ENCODE results near the gene NCAN. TPM values are rescaled to one million over a fixed set of nuclear protein-coding genes. Genes with fewer than 3 reads are reported as not detected.
A peak's percentile ranks its signal among the peaks of the same experiment; 100 is the strongest.

Gene NCAN
- total and polyA plus RNA-seq, 2 of the 13 experiments (the other 11 are each of a cell fraction or from before 2014, with no cell fraction given) = not detected

DNA sequence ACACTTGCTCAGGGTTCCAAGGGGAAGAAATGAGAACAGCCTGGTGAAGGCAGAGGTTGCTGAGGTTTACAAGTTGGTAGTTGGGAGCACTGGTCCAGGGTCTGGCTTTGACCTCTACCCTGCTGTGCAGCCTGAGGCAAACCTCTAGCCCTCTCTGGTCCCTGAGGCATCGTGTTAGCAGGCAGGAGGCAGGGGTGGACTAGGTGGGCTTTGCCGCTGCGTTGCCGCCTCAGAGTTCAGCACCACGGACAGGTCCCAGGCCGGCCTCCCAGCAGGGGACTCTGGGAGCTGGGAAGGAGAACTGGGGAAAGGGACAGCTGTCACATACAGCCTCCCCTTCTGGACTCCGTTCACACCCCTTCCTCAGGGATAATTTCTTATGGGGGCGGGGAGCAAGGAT, 3.1 kb downstream of the NCAN start (continued):
- TF ChIP-seq HDAC2 (CRISPR knock-in tag; IDR thresholded peaks at IDR 0.05) (peak; percentile 57; the same call in 1 of the 2 replicates), RFXAP (CRISPR knock-in tag; IDR thresholded peaks at IDR 0.05; ENCODE audit: borderline replicate concordance) (peak; percentile 64; the same call in 1 of the 2 replicates), PCBP2 (optimal IDR thresholded peaks at IDR 0.05; ENCODE audit: low read depth, low read length, poor library complexity, severe bottlenecking) (no peak), YEATS4 (CRISPR knock-in tag; IDR thresholded peaks at IDR 0.05; ENCODE audit: borderline replicate concordance) (no peak), ZNF205 (CRISPR knock-in tag; IDR thresholded peaks at IDR 0.05) (0 out of 2 replicates have a peak, but pooled peaks have one; percentile 43), ZSCAN21 (CRISPR knock-in tag; IDR thresholded peaks at IDR 0.05; ENCODE audit: borderline replicate concordance) (0 out of 2 replicates have a peak, but pooled peaks have one; percentile 58), GFI1 (CRISPR knock-in tag; IDR thresholded peaks at IDR 0.05; ENCODE audit: borderline replicate concordance) (no peak), ZNF589 (CRISPR knock-in tag; conservative IDR thresholded peaks at IDR 0.05) (no peak), LCORL (IDR thresholded peaks at IDR 0.05) (no peak), LCORL (CRISPR knock-in tag; IDR thresholded peaks at IDR 0.05) (no peak), FOXC1 (CRISPR knock-in tag; IDR thresholded peaks at IDR 0.05; ENCODE audit: borderline replicate concordance) (peak; percentile 52; the same call in 1 of the 2 replicates), REXO4 (CRISPR knock-in tag; IDR thresholded peaks at IDR 0.05; ENCODE audit: borderline replicate concordance) (no peak), ZNF546 (CRISPR knock-in tag; conservative IDR thresholded peaks at IDR 0.05) (0 out of 2 replicates have a peak, but pooled peaks have one; percentile 32), ZNF564 (CRISPR knock-in tag; IDR thresholded peaks at IDR 0.05) (no peak), RARA (CRISPR knock-in tag; IDR thresholded peaks at IDR 0.05) (peak; percentile 40; the same call in 1 of the 2 replicates), DMAP1 (CRISPR knock-in tag; IDR thresholded peaks at IDR 0.05) (no peak), IRX3 (CRISPR knock-in tag; IDR thresholded peaks at IDR 0.05; ENCODE audit: borderline replicate concordance, low read depth) (peak; percentile 55; the same call in 1 of the 2 replicates), NFKBIZ (CRISPR knock-in tag; IDR thresholded peaks at IDR 0.05) (0 out of 2 replicates have a peak, but pooled peaks have one; percentile 50), HIVEP1 (CRISPR knock-in tag; IDR thresholded peaks at IDR 0.05) (no peak), HES4 (CRISPR knock-in tag; IDR thresholded peaks at IDR 0.05; ENCODE audit: borderline replicate concordance) (peak; percentile 93), HOXA3 (CRISPR knock-in tag; IDR thresholded peaks at IDR 0.05) (peak; percentile 39; the same call in 1 of the 2 replicates)
- TF ChIP-seq, protein P1, sequence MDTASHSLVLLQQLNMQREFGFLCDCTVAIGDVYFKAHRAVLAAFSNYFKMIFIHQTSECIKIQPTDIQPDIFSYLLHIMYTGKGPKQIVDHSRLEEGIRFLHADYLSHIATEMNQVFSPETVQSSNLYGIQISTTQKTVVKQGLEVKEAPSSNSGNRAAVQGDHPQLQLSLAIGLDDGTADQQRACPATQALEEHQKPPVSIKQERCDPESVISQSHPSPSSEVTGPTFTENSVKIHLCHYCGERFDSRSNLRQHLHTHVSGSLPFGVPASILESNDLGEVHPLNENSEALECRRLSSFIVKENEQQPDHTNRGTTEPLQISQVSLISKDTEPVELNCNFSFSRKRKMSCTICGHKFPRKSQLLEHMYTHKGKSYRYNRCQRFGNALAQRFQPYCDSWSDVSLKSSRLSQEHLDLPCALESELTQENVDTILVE (CRISPR knock-in tag; IDR thresholded peaks at IDR 0.05) = peak; percentile 72
- TF ChIP-seq, protein P2, sequence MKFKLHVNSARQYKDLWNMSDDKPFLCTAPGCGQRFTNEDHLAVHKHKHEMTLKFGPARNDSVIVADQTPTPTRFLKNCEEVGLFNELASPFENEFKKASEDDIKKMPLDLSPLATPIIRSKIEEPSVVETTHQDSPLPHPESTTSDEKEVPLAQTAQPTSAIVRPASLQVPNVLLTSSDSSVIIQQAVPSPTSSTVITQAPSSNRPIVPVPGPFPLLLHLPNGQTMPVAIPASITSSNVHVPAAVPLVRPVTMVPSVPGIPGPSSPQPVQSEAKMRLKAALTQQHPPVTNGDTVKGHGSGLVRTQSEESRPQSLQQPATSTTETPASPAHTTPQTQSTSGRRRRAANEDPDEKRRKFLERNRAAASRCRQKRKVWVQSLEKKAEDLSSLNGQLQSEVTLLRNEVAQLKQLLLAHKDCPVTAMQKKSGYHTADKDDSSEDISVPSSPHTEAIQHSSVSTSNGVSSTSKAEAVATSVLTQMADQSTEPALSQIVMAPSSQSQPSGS (CRISPR knock-in tag; IDR thresholded peaks at IDR 0.05) = peak; percentile 50; the same call in 1 of the 2 replicates
- TF ChIP-seq, protein P3, sequence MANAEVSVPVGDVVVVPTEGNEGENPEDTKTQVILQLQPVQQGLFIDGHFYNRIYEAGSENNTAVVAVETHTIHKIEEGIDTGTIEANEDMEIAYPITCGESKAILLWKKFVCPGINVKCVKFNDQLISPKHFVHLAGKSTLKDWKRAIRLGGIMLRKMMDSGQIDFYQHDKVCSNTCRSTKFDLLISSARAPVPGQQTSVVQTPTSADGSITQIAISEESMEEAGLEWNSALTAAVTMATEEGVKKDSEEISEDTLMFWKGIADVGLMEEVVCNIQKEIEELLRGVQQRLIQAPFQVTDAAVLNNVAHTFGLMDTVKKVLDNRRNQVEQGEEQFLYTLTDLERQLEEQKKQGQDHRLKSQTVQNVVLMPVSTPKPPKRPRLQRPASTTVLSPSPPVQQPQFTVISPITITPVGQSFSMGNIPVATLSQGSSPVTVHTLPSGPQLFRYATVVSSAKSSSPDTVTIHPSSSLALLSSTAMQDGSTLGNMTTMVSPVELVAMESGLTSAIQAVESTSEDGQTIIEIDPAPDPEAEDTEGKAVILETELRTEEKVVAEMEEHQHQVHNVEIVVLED (CRISPR knock-in tag; IDR thresholded peaks at IDR 0.05; ENCODE audit: borderline replicate concordance) = no peak
- TF ChIP-seq, protein P4, sequence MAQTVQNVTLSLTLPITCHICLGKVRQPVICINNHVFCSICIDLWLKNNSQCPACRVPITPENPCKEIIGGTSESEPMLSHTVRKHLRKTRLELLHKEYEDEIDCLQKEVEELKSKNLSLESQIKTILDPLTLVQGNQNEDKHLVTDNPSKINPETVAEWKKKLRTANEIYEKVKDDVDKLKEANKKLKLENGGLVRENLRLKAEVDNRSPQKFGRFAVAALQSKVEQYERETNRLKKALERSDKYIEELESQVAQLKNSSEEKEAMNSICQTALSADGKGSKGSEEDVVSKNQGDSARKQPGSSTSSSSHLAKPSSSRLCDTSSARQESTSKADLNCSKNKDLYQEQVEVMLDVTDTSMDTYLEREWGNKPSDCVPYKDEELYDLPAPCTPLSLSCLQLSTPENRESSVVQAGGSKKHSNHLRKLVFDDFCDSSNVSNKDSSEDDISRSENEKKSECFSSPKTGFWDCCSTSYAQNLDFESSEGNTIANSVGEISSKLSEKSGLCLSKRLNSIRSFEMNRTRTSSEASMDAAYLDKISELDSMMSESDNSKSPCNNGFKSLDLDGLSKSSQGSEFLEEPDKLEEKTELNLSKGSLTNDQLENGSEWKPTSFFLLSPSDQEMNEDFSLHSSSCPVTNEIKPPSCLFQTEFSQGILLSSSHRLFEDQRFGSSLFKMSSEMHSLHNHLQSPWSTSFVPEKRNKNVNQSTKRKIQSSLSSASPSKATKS (CRISPR knock-in tag; IDR thresholded peaks at IDR 0.05) = no peak
- TF ChIP-seq, protein P5, sequence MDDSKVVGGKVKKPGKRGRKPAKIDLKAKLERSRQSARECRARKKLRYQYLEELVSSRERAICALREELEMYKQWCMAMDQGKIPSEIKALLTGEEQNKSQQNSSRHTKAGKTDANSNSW (CRISPR knock-in tag; IDR thresholded peaks at IDR 0.05; ENCODE audit: borderline replicate concordance) = no peak

All from HepG2 (cell line).